K562 (cell line): ENCODE measurements around the gene PSMD14. TPM values are rescaled to one million over a fixed set of nuclear protein-coding genes. Genes with fewer than 3 reads are reported as not detected.

Experiments
- ATAC-seq: fragments of 200-7000 bp; cut with Tn5 transposase; 3 replicates; pipeline ENCODE4 v1.9.1; 2020; ENCODE audit warnings: moderate library complexity
- Bru-seq: library from RNA; stranded (reverse); fragments of 400-500 nt; gene quantifications from one replicate; lab custom pipeline; 2021; lab: Mats Ljungman, UMichigan
- BruChase-seq, 2 experiments: library from RNA; stranded (reverse); fragments of 400-500 nt; gene quantifications; one replicate each; lab custom pipeline; 2021; lab: Mats Ljungman, UMichigan
- BruUV-seq: library from RNA; stranded (reverse); fragments of 400-500 nt; replicated peaks from 2 replicates; lab custom pipeline; 2021; lab: Mats Ljungman, UMichigan
- CTCF ChIA-PET: fragments of 300-600 bp; formaldehyde crosslinking; extraction: SDS; loops from one replicate; lab custom pipeline; 2021; ENCODE audit warnings: low intra/inter-chr PET ratio; lab: Yijun Ruan, JAX
- POLR2A ChIA-PET: fragments of 300-600, 350-650 bp; sonication (Branson Sonifier 250); formaldehyde crosslinking; extraction: SDS; loops from one replicate; lab custom pipeline; 2021; ENCODE audit warnings: antibody characterized with exemption, inconsistent platforms; lab: Yijun Ruan, JAX
- DNase-seq, 4 experiments: peaks; one replicate each; pipeline versions ENCODE4 v3.0.0 to v3.0.0-alpha.2; 2011 to 2018; ENCODE audit warnings: low spot score in 3 of 4, mixed read lengths in 3 of 4; ENCODE audit errors: extremely low read depth in 1 of 4
- FAIRE-seq: peaks from 2 replicates; lab custom pipeline; 2011; peaks lifted over from hg19 to GRCh38; lab: Jason Lieb, UNC
- H2AFZ ChIP-seq: 2 replicates; pipeline ENCODE4 v1.6.0; 2011; ENCODE audit warnings: low read depth, low read length, control low read depth, inconsistent platforms
- H3K27ac ChIP-seq: fragments of 200-600 bp; 3 replicates; pipeline ENCODE4 v1.8.0; 2011; ENCODE audit warnings: low read depth, mild to moderate bottlenecking, control low read depth, inconsistent platforms, low read length, moderate library complexity, mixed read lengths; ENCODE audit errors: extremely low read depth
- H3K27me3 ChIP-seq, 2 experiments: fragments of 300-600 bp in 1 of 2; 2 replicates in 1 of 2; 3 replicates in 1 of 2; pipeline versions ENCODE4 v1.6.0 to v1.8.0; 2011; ENCODE audit warnings: inconsistent platforms in 2 of 2, low read length in 2 of 2, mild to moderate bottlenecking in 1 of 2, mixed read lengths in 1 of 2, moderate library complexity in 1 of 2; ENCODE audit not compliant: control insufficient read depth in 2 of 2, insufficient read depth in 2 of 2
- H3K36me3 ChIP-seq: fragments of 300-600 bp; 3 replicates; pipeline ENCODE4 v1.8.0; 2011; ENCODE audit warnings: mild to moderate bottlenecking, low read length, inconsistent platforms; ENCODE audit not compliant: control insufficient read depth, insufficient read depth
- H3K4me1 ChIP-seq, 2 experiments: fragments of 200-600 bp in 1 of 2; replicated peaks in 1 of 2; 2 replicates in 1 of 2; 3 replicates in 1 of 2; pipeline versions ENCODE4 v1.5.1 to v1.8.0; 2011; ENCODE audit warnings: inconsistent platforms in 2 of 2, low read length in 2 of 2, mild to moderate bottlenecking in 1 of 2, mixed read lengths in 1 of 2, moderate library complexity in 1 of 2; ENCODE audit not compliant: control insufficient read depth in 2 of 2, insufficient read depth in 2 of 2
- H3K4me2 ChIP-seq: 2 replicates; pipeline ENCODE4 v1.6.1; 2011; ENCODE audit warnings: low read length, control low read depth, inconsistent platforms, mixed read lengths; ENCODE audit not compliant: insufficient read depth
- H3K4me3 ChIP-seq: fragments of 200-600 bp; sonication (generic), shearing (Covaris generic); 2 replicates; pipeline ENCODE4 v1.5.1; 2016; ENCODE audit warnings: control low read depth, inconsistent platforms
- H3K79me2 ChIP-seq: fragments of 200-600 bp; 3 replicates; pipeline ENCODE4 v1.8.0; 2011; ENCODE audit warnings: low read length, inconsistent platforms; ENCODE audit not compliant: control insufficient read depth, insufficient read depth
- H3K9ac ChIP-seq, 2 experiments: 2 replicates each; pipeline versions ENCODE4 v1.6.0 to v1.6.1; 2011; ENCODE audit warnings: low read depth in 2 of 2, low read length in 2 of 2, control low read depth in 1 of 2, inconsistent platforms in 1 of 2, mild to moderate bottlenecking in 1 of 2, mixed read lengths in 1 of 2; ENCODE audit not compliant: insufficient read depth in 1 of 2
- H3K9me1 ChIP-seq: one replicate; pipeline ENCODE4 v1.6.0; 2011; ENCODE audit warnings: inconsistent platforms, mild to moderate bottlenecking, low read length, moderate library complexity; ENCODE audit not compliant: control insufficient read depth, insufficient read depth
- H3K9me3 ChIP-seq: replicated peaks from 2 replicates; pipeline ENCODE4 v1.5.1; 2011; ENCODE audit warnings: low read depth, low read length, inconsistent platforms; ENCODE audit not compliant: control insufficient read depth, insufficient read depth
- H4K20me1 ChIP-seq: replicated peaks from 2 replicates; pipeline ENCODE4 v1.6.1; 2011; ENCODE audit warnings: low read length, inconsistent platforms, mixed read lengths; ENCODE audit not compliant: control insufficient read depth, insufficient read depth
- FOS ChIP-seq: IDR thresholded peaks from 3 replicates; pipeline ENCODE4 v1.6.1; 2011; ENCODE audit not compliant: insufficient read length; ENCODE audit errors: extremely low read depth
- MYNN ChIP-seq, 2 experiments: sonication (generic); formaldehyde crosslinking in 1 of 2; IDR thresholded peaks; 2 replicates each; pipeline versions ENCODE4 v1.5.0 to v1.6.1; 2016 to 2020; ENCODE audit warnings: antibody characterized with exemption in 1 of 2, missing genetic modification reagents in 1 of 2
- PML ChIP-seq: IDR thresholded peaks from 2 replicates; pipeline ENCODE4 v1.6.1; 2012; ENCODE audit warnings: low read length, inconsistent platforms
- ZC3H8 ChIP-seq: fragments of 450-650 bp; IDR thresholded peaks from 2 replicates; pipeline ENCODE4 v1.6.1; 2017
- WGBS: fragments of 100-300 bp; shearing (Covaris generic); methylation state at CpG from one replicate; pipeline ENCODE4 v1.1.6; 2016; ENCODE audit warnings: low coverage, mixed read lengths; ENCODE audit not compliant: insufficient coverage; ENCODE audit errors: missing lambda C conversion rate; 5-methylcytosine and 5-hydroxymethylcytosine counted together
- in situ Hi-C: fragments of 300-500 bp; cut with MboI; formaldehyde crosslinking; loops from 4 replicates; pipeline ENCODE4 v1.15.0; 2018; ENCODE audit warnings: inconsistent platforms, mixed read lengths
- intact Hi-C: fragments of 100-400 bp; cut with micrococcal nuclease; formaldehyde crosslinking; loops from 2 replicates; pipeline ENCODE4 v1.14.2; 2022
- long read RNA-seq, 3 experiments: library from polyadenylated mRNA in 2 of 3; library from RNA in 1 of 3; unstranded in 2 of 3; stranded (forward) in 1 of 3; transcript quantifications; one replicate each; pipeline ENCODE4 v2.0.0, GENCODE V29; 2019 to 2022
- polyA minus RNA-seq, 3 experiments: library from RNA; depleted of rRNA, polyadenylated mRNA; stranded (reverse); fragments of >200 nt; gene quantifications; 2 replicates each; pipeline ENCODE4 v1.2.3, GENCODE V29; 2011
- polyA plus RNA-seq, 8 experiments: library from polyadenylated mRNA; depleted of rRNA in 4 of 8; stranded (reverse) in 5 of 8; unstranded in 3 of 8; fragments of >200 nt; fragmentation: Nextera tagmentation in 2 of 8; fragmentation: Illumina TruSeq in 1 of 8; extraction: Ambion mirVana in 2 of 8; extraction: Trizol in 1 of 8; gene quantifications; 2 replicates each; pipeline versions ENCODE4 v1.2.1 to v1.2.3, GENCODE V29; 2011 to 2014; ENCODE audit warnings: inconsistent platforms in 1 of 8, missing spikeins in 1 of 8
- total RNA-seq, 7 experiments: library from RNA; depleted of rRNA in 6 of 7; stranded (reverse); fragments of >200 nt in 6 of 7; fragmentation: Illumina TruSeq in 2 of 7; extraction: Trizol in 2 of 7; gene quantifications; 2 replicates each; pipeline versions ENCODE4 v1.2.1 to v1.2.3, GENCODE V29; 2011 to 2021; ENCODE audit warnings: low replicate concordance in 1 of 7
- TF ChIP-seq, protein P1 (sequence below): fragments of 450-650 bp; IDR thresholded peaks from 2 replicates; pipeline ENCODE4 v1.6.1; 2016
- TF ChIP-seq, protein P2 (sequence below): fragments of 250-450 bp; sonication (Bioruptor Pico); IDR thresholded peaks from 2 replicates; pipeline ENCODE4 v1.5.0; 2022; ENCODE audit warnings: mild to moderate bottlenecking
- TF ChIP-seq, protein P3 (sequence below): fragments of 250-450 bp; sonication (Bioruptor Pico); IDR thresholded peaks from 2 replicates; pipeline ENCODE4 v1.4.0; 2020; ENCODE audit warnings: borderline replicate concordance

PSMD14 gene
- 53.3 and 114 TPM in 2 replicates for total RNA-seq (2011; cell fraction: chromatin; rRNA removed; ENCODE audit: low replicate concordance)
- 35.0 and 41.6 TPM in 2 replicates for total RNA-seq (2011; cell fraction: nucleolus; rRNA removed)
- 70.9 and 83.6 TPM in 2 replicates for total RNA-seq (2011; cell fraction: nucleoplasm; rRNA removed)
- total RNA-seq (2014; rRNA removed) (124 and 151 TPM in 2 replicates), total RNA-seq (2014; rRNA removed; fragmentation: Illumina TruSeq; extraction: Trizol) (242 and 282 TPM in 2 replicates), total RNA-seq (2015; rRNA removed; fragmentation: Illumina TruSeq; extraction: Trizol) (247 and 267 TPM in 2 replicates), total RNA-seq (2021) (166 and 175 TPM in 2 replicates), polyA plus RNA-seq (2011; rRNA removed) (133 and 228 TPM in 2 replicates), polyA plus RNA-seq (2014; fragmentation: Illumina TruSeq; extraction: Trizol) (179 and 182 TPM in 2 replicates), polyA plus RNA-seq (2014; fragmentation: Nextera tagmentation; extraction: Ambion mirVana) (100 to 1,000 TPM; 496 to 515 TPM), polyA plus RNA-seq (2014; rRNA removed) (154 and 166 TPM in 2 replicates), polyA minus RNA-seq (2011; rRNA and poly(A)+ RNA removed) (179 and 231 TPM in 2 replicates), Bru-seq, nascent RNA (percentile 95 among the genes with signal in this experiment), BruChase-seq, experiment 1, labeled RNA remaining after a 2-hour chase (percentile 95 among the genes with signal in this experiment), BruChase-seq, experiment 2, labeled RNA remaining after a 6-hour chase (percentile 94 among the genes with signal in this experiment)
- 43.9 and 84.5 TPM in 2 replicates for polyA plus RNA-seq (2011; cell fraction: cytosol; rRNA removed)
- 30.7 and 50.5 TPM in 2 replicates for polyA plus RNA-seq (2011; cell fraction: nucleus; rRNA removed)
- polyA plus RNA-seq (2012), result 110 and 150 TPM in 2 replicates
- polyA minus RNA-seq (2011; cell fraction: cytosol; rRNA and poly(A)+ RNA removed), result 45.1 and 58.5 TPM in 2 replicates
- 89.4 and 138 TPM in 2 replicates for polyA minus RNA-seq (2011; cell fraction: nucleus; rRNA and poly(A)+ RNA removed)
- long read RNA-seq, experiment 1, full-length matches to known transcripts, result 709 of 861 reads
- long read RNA-seq, experiment 1, partial matches to known transcripts, result 90 of 861 reads
- long read RNA-seq, experiment 1, other reads (novel, unspliced or antisense), result 62 of 861 reads
- long read RNA-seq, experiment 2, full-length matches to known transcripts, result 136 of 276 reads
- long read RNA-seq, experiment 2, partial matches to known transcripts, result 47 of 276 reads
- long read RNA-seq, experiment 2, other reads (novel, unspliced or antisense), result 93 of 276 reads
- long read RNA-seq, experiment 3, transcript PSMD14-201 (12 exons, 1,954 nt), result major isoform, 405 of 482 reads
- long read RNA-seq, experiment 3, partial matches to known transcripts, result 44 of 482 reads
- long read RNA-seq, experiment 3, other reads (novel, unspliced or antisense), result 33 of 482 reads

DNA sequence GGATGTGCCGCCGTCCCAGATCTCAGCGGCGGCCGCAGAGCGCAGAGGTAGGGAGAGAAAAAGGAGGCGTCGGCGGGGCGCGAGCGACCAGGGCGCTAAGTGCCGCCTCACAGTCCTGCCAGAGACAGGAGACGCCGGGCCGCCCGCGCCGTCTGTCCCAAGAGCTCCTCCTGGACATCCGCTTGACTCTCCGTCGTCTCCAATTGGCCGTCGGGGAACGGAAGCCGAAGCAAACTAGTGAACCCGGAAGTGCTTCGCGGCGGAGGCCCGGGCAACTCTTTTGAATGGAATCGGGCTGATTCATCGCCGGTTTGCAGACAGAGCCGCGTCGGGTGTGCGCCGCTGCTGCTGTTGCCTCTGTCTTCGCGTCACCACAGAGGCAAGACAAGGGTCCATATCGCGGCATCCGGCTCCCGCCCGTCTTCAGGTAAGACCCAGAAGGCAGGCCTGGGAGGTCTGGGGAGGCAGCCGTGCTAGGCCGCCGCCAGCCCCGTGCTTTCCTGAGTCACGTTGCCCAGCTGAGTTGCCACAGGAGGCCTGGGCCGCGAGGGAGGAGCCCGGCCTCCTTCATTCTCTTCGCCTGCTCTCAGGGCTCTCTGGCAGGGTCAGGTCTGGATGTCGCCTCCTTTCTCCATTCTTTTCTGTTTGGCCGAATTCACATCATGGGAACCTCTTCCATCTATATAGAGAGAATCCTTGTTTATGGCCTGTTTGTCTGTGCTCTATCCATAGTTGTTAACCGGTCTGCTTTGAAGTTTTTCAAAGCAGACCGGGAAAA, at the start of gene PSMD14:
Gene PSMD14 (plus strand): TSS at position 248 of the 778 bp plus-strand sequence. CDS start 10,401 bp downstream, outside the sequence.
- Histone ChIP-seq H3K4me1 (peaks cover 3 to 6% of the 10 kb centered on the region in 2 experiments; a peak in 2 of 5 replicates), H2AFZ (peak within 1 kb of the TSS; percentile 94), H3K9ac (peak within 1 kb of the TSS; percentile 95 to 99), H3K27ac (peak within 1 kb of the TSS; percentile 96), H3K79me2 (peaks cover 62% of the 10 kb centered on the region), H3K4me3 (peak within 1 kb of the TSS; percentile 66), H3K9me3 (peaks cover 3% of the 10 kb centered on the region; the same call in 1 of the 2 replicates), H3K9me1 (no peaks in the 10 kb centered on the region), H4K20me1 (no peaks in the 10 kb centered on the region), H3K36me3 (peaks cover 14% of the 10 kb centered on the region), H3K27me3 (no peaks in the 10 kb centered on the region), H3K4me2 (peak within 1 kb of the TSS; percentile 89)
- ChIA-PET POLR2A (interaction anchor here (0.6 to 1.5 kb wide), 15 partner anchors 8 to 183 kb away, joined by 3 to 11 read pairs (median 3); no protein-coding TSS in a partner anchor), CTCF (no interaction called here)
- WGBS, result 2% methylated on average over 60 of the region's 60 CpGs
- in situ Hi-C loops, result no loop called here
- FAIRE-seq, result peak; percentile 83
- peak; percentile 91 for ATAC-seq
- DNase-seq, result peak; percentile 73 to 98 (median 82)
- BruUV-seq, result no TSS peak
- intact Hi-C loops, result loop anchor here (1.0 to 5.0 kb wide), 3 partner anchors 21 to 148 kb away; partner anchors contain the start of genes TANK and TBR1
- TF ChIP-seq PML, result peak; percentile 60; the same call in 1 of the 2 replicates
- TF ChIP-seq, protein P1, sequence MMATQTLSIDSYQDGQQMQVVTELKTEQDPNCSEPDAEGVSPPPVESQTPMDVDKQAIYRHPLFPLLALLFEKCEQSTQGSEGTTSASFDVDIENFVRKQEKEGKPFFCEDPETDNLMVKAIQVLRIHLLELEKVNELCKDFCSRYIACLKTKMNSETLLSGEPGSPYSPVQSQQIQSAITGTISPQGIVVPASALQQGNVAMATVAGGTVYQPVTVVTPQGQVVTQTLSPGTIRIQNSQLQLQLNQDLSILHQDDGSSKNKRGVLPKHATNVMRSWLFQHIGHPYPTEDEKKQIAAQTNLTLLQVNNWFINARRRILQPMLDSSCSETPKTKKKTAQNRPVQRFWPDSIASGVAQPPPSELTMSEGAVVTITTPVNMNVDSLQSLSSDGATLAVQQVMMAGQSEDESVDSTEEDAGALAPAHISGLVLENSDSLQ, result peak; percentile 59
- TF ChIP-seq, protein P2, sequence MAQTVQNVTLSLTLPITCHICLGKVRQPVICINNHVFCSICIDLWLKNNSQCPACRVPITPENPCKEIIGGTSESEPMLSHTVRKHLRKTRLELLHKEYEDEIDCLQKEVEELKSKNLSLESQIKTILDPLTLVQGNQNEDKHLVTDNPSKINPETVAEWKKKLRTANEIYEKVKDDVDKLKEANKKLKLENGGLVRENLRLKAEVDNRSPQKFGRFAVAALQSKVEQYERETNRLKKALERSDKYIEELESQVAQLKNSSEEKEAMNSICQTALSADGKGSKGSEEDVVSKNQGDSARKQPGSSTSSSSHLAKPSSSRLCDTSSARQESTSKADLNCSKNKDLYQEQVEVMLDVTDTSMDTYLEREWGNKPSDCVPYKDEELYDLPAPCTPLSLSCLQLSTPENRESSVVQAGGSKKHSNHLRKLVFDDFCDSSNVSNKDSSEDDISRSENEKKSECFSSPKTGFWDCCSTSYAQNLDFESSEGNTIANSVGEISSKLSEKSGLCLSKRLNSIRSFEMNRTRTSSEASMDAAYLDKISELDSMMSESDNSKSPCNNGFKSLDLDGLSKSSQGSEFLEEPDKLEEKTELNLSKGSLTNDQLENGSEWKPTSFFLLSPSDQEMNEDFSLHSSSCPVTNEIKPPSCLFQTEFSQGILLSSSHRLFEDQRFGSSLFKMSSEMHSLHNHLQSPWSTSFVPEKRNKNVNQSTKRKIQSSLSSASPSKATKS, result no peak
- peak; percentile 9; the same call in 1 of the 2 replicates for TF ChIP-seq ZC3H8
- 0 out of 2 replicates have a peak, but pooled peaks have one; percentile 53 for TF ChIP-seq MYNN (IDR thresholded peaks at IDR 0.05)
- no peak for TF ChIP-seq MYNN (CRISPR knock-in tag; IDR thresholded peaks at IDR 0.05)
- TF ChIP-seq FOS, result no peak
- TF ChIP-seq, protein P3, sequence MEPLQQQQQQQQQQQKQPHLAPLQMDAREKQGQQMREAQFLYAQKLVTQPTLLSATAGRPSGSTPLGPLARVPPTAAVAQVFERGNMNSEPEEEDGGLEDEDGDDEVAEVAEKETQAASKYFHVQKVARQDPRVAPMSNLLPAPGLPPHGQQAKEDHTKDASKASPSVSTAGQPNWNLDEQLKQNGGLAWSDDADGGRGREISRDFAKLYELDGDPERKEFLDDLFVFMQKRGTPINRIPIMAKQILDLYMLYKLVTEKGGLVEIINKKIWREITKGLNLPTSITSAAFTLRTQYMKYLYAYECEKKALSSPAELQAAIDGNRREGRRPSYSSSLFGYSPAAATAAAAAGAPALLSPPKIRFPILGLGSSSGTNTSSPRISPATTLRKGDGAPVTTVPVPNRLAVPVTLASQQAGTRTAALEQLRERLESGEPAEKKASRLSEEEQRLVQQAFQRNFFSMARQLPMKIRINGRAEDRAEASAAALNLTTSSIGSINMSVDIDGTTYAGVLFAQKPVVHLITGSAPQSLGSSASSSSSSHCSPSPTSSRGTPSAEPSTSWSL (CRISPR knock-in tag), result no peak
